HG03095 (cell line): Measurements from ENCODE around the gene GJD4.

Experiments
- ATAC-seq: cut with Tn5 transposase; IDR thresholded peaks from one replicate; pipeline ENCODE4 v1.9.1; 2021; ENCODE audit warnings: moderate library complexity; ENCODE audit not compliant: unreplicated experiment

The GJD4 gene

DNA sequence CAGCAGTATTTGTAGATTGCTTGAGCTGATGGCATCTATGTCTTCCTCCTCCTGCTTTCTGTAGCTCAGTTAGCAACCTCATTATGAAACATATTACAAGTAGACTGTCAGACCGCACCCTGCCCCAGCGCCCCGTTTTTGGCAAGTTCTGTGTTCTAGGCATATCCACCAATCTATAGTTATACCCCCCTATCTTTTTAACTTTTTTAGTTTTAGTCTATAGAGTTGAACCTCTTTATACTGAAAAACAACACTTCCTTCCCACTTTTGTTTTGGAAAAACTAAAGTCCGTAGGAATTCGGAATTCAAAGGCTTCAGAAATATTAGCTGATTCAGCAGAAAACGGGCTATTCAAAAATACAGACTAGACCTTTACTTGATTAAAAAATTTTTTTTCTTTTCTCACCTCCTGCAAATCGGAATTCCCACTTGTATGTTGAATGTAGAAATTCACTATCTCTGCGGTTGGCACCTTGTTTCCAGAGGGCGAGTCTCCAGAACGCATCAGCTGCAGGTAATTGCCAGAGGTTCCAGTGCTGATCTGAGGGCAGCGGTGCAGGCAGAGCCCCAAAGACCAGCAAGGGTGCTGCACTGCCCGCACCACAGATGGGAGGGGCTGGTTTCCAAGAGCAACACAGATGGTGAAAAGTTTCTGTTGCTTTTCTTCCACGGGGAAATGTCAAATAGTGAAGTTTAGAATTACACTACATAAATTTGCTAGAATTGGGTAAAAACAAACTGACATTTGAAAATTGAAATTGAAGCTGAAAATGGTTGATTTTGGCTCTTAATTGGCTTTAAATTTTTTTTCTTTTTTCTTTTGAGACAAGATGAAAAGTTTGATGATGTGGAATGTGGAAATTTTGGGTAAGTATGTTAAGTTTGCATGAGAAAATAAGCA is 39.2 kb downstream of the GJD4 start:
- ATAC-seq = no peak

DNA sequence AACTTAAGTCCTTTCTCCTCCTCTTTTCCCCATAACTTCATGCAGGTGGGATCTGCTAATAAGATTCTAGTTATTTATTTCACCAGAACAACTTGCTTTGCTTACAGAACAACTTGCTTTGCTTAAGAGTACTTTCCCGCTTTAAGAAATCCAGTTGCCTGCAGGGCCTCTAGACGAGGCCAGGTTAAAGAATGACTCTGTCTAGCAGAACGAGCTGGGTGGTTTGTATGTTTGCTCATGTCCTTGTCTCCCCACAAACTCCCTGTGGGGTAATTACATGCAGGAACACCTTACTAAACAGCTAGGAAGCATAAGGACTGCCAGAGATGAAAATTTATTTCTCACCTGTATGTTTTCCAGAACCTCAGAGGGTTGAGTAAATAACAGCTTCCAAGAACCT is 45.8 kb downstream of the GJD4 start:
- no peak for ATAC-seq

DNA sequence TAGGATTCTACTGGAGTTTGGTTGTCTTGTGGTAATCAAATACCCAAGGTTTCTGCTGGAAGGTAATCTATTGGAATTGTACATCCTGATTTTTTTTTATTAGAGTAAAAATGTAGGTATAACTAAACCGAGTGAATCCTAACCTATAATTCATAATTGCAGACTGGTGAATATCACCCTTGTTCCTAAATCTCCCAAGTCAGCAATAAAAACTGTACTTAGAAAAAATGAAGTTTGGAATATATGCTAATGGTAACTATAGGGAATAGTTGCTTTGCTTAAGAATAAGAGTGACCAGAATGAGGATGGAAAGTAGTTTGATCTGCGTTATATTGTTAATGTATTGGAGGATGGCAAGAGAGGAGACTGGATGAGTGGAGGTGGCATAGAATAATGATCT is 47.7 kb downstream of the GJD4 start:
- ATAC-seq = no peak

DNA sequence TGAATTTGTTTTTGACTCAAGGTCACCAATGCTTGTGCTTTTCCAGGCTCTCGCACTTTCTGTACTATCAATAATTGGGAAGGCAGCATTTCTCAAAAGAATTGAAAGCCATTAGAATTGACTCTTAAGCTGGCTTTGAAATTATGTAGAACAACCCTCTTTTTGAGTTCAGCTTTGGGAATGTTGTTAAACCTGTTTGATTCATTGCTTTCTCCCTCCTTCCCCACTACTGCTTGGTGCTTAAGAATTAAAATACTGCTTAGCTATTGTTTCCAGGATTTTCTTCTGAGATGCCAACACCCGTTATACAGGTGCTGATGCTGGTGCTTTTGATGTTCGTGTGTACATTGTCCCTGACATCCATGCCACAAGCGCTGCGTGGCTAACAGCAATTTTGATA is 52.5 kb downstream of the GJD4 start:
- no peak for ATAC-seq
